Amniotic epithelial cell (primary cell): Measurements from ENCODE around the gene LIPC.

ENCODE experiments used
- DNase-seq: peaks from one replicate; pipeline ENCODE4 v3.0.0-alpha.2; 2010; ENCODE audit warnings: low read depth

The LIPC gene

GRCh38 chr15:58517682-58518525 is 86.1 kb downstream of the LIPC start:
- DNase-seq: no peak

- DNase-seq: no peak
Observed at GRCh38 chr15:58518626-58519025, 86.8 kb downstream of the LIPC start.

GRCh38 chr15:58519516-58519915 is 87.7 kb downstream of the LIPC start:
- DNase-seq: no peak

- DNase-seq: no peak
Observed at GRCh38 chr15:58520464-58520863, 88.7 kb downstream of the LIPC start.

- DNase-seq: no peak
Observed at GRCh38 chr15:58520936-58521292, 89.1 kb downstream of the LIPC start.

GRCh38 chr15:58521293-58521991 is 89.7 kb downstream of the LIPC start:
- DNase-seq: peak; percentile 90

- no peak for DNase-seq
Observed at GRCh38 chr15:58522391-58522790, 90.6 kb downstream of the LIPC start.

GRCh38 chr15:58522865-58523264 is 91.1 kb downstream of the LIPC start:
- DNase-seq: no peak

GRCh38 chr15:58523634-58524033 is 91.8 kb downstream of the LIPC start:
- DNase-seq: no peak

GRCh38 chr15:58524247-58524646 is 92.5 kb downstream of the LIPC start:
- DNase-seq: peak; percentile 63

- DNase-seq: no peak
Observed at GRCh38 chr15:58525991-58526421, 94.2 kb downstream of the LIPC start.

GRCh38 chr15:58526647-58527192 is 94.9 kb downstream of the LIPC start:
- no peak for DNase-seq

- DNase-seq: no peak
Observed at GRCh38 chr15:58527573-58528187, 95.9 kb downstream of the LIPC start.

GRCh38 chr15:58528188-58528870 is 96.5 kb downstream of the LIPC start:
- peak; percentile 82 for DNase-seq

GRCh38 chr15:58529041-58529440 is 97.2 kb downstream of the LIPC start:
- no peak for DNase-seq

GRCh38 chr15:58530056-58530590 is 98.3 kb downstream of the LIPC start:
- DNase-seq: no peak

GRCh38 chr15:58532126-58532525 is 100.3 kb downstream of the LIPC start:
- DNase-seq: peak; percentile 46

- no peak for DNase-seq
Observed at GRCh38 chr15:58534556-58534955, 102.8 kb downstream of the LIPC start.

GRCh38 chr15:58535337-58535736 is 103.5 kb downstream of the LIPC start:
- DNase-seq: no peak

- no peak for DNase-seq
Observed at GRCh38 chr15:58535894-58536293, 104.1 kb downstream of the LIPC start.

- DNase-seq: no peak
Observed at GRCh38 chr15:58536414-58536813, 104.6 kb downstream of the LIPC start.

- DNase-seq: no peak
Observed at GRCh38 chr15:58537033-58537432, 105.2 kb downstream of the LIPC start.
